GM12892 (cell line): ENCODE measurements around the gene CDC42EP4.

Experiments
- POLR2A ChIP-seq: IDR thresholded peaks from 2 replicates; pipeline ENCODE4 v1.6.1; 2011; ENCODE audit warnings: low read depth, low read length, control low read depth
- POLR2AphosphoS5 ChIP-seq: IDR thresholded peaks from 2 replicates; pipeline ENCODE4 v1.6.1; 2011; ENCODE audit warnings: low read depth, low read length, control low read depth

GRCh38 chr17:73343739-73344454 lies 32.1 kb upstream of the CDC42EP4 start:
- TF ChIP-seq POLR2A: no peak
- no peak for TF ChIP-seq POLR2AphosphoS5
